G401.6 (cell line): ENCODE measurements around the gene COL1A1.

Experiments
- FAIRE-seq: peaks from 2 replicates; lab custom pipeline; 2012; peaks lifted over from hg19 to GRCh38; lab: Jason Lieb, UNC

COL1A1 gene

DNA sequence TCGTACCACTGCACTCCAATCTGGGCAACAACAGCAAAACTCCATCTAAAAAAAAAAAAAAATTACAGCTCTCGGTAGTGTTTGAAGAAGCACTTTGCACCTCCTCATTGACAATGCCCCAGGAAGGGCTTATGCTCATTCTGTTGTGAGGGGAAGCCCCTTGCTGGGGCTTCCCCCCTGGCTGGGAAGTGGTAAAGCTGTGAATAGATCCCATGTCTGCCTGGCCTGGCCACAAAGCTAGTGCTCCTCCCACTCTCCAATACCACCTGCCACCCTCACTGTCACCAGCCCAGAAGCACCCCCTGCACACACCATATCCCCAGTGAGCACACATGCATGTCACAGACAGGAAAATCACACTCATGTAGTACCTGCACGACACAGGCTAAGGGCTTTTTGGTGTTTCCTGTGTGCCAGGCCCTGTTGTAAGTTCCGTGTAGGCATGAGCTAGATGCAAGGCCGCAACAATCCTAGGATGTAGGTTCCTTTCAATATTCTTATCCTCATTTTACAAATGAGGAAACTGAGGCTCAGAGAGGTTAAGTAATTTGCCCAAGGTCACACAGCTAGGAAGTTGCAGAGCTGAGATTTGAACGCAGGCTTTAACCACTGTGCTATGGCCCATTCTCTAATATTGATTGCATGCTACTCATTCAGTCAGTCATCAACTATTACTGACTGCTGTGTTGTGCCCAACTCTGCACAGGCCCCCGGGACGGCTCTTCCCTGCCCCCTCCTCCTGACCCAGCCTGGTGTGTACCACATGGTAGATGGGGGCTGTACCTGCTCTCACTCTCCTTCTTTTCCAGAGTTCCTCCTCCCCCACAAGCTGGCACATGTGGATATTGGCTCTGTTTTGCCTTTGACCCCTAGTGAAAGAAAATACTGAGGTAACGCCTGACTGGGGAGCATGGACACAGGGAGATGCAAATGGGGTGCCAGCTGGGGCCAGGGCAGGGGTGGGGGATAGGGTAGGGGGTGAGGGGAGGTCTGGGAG lies 11.9 kb upstream of the COL1A1 start:
- no peak for FAIRE-seq

DNA sequence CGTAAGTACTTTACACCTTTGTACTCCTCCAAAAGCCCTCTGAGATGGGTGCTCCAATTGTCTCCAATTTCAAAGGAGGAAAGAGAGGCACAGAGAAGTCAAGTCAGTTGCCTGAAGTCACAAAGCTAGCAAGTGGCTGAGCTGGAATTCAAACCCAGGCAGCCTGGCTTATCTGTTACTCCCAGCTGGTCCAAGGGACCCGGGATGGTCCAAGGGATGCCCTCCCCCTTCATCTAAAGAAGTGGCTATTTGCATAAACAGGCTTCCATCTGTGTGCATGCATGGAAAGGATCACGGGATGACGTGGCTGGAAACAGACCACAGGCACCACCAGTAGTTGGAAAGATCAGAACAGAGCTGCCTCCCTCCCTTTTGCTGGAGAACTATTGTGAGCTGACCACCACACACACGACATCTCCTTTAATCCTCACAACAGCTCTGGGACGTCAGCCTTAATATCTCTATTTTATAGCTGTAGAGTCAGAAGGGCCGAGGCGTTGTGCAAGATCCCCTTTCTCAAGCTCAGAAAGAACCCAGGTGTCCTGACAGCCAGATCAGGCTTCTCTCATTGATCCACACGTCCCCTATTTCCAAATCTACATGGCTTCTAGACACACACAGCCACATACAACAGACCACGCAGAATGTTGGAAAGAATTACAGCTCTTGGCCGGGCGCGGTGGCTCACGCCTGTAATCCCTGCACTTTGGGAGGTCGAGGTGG lies 10.9 kb upstream of the COL1A1 start:
- FAIRE-seq, result no peak

DNA sequence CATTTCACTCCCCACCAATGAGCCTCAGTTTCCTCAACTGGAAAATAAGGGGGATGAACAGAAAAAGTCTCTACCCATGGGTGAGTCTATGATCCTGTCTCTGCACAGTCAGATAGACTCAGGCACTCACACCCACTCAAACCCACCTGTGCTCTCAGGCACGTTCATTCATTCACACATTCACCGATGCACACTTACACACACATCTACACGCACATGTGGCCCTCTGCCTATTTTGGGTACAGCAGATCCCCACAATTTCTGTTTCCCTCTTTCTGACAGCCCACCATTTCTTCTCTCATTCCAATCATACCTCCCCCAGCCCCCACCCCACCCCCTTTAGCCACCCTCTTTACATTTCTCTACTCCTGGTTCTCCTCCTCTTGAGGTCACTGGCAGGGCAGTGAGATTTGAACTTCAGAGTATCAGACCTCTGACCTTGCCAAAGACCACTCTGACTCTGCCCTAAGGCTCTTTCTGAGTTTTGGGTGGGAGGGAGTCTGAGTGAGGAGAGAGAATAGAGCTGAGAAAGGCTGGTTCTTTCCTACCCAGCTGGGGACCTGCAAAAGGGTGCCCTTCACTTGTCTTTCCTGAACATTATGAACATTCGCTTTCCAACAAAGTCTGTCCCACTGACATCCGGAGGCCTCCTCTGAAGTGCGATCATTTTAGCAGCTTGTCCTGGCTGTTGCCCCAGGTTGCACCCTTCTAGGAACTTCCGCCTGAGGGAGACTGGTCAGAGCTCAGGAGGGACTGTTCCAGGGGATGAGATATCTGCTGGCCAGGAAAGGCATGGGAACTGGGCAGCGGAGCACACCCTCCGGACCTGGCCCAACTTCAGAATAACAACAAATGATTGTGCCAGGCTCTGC lies 10.1 kb upstream of the COL1A1 start:
- no peak for FAIRE-seq

DNA sequence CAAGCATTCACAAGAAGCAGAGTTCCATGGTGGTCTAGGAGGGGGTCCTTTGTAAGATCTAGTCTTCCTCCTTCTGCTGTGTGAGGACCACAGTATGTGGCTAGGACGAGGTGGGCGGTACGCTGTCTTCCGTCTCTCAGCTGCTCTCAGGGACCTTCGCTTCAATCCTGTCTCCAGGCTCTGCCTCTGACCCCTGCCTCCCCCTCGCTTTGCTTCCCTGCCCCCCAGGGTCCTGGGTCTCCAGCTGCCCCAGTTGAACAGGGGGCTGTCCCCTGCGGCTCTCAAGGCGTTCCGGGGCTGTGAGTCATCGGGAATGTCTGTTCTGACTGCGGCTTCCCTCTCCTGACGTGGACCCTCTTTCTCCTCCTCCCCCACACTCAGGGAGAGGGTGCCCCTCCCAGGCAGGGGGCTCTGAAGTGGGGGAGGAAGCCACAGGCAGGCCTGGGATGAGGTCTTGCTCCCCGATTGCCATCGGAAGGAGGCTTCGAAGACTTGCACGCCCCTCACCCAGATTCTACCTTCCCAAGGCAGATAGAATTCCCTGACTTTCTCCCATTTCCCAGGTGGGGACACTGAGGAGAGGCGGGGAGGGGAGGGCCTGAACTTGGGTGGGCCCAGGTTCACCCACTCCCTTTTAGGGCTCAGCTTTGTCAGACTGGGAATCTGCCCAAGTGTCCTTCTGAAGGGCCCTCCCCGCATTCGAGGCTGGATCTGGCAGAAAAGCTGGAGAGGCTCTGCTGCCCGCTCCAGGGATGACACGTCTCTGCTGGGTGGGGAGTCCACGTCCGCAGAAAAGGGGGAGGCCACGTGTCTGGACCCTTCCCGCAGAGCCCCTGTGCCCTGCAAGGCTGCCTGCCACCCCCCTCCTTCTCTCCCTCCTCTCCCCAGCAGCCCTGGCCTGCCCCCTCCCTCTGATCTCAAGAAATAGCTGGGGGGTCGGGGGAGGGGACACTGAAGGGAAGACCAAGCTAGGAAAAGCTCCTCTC lies 9.1 kb upstream of the COL1A1 start:
- FAIRE-seq, result peak; percentile 78

DNA sequence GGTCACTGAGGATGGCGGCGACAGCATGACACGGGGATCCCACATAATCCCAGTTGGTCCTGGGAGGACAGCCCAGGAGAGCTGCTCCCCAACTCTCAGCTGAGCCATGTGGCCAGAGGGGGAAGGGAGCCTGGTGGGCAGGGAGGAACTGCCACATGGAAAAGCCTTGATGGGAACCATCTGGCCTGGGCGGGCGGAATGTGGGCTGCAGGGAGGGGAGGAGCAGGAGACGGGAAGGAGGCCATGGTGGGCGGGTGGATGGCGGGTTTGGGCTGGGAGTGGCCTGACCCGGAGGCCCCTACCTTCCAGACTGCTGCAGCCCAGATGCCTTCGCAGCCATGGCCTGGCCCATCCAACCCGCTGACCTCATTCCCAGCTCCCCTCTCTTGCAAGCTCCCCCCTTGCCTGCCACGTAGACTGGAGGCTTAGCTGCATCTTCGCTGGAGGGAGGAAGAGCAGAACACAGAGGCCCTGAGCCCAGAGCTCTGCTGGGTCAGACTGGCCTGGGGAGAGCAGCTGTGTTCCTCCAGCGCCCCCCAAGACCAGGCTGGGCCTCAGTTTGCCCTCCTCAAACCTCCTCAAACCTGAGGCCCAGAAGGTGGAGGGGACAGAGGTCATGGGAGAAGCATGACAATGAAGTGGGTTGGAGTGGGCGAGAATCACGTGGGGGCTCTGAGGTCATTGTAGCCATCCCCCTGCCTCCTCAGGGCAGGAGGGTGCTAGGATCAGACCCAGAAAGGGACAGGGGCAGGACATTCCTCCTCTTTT lies 8.2 kb upstream of the COL1A1 start:
- peak; percentile 83 for FAIRE-seq

DNA sequence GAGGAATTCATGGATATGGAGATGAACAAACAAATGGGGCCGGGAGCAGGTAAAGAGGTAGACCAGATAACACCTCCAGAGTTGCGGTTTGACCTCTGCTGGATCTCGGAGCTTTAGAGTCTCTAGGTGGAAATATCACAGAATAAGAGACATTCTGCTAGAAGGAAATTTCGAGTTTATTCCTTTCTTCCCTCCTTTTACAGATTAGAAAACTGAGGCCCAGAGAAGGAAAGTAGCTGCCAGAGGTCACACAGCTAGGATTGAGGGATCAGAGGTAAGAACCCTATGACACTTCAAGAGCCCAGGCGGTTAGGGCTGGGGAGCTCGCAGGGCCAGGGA lies 7.7 kb upstream of the COL1A1 start:
- no peak for FAIRE-seq

DNA sequence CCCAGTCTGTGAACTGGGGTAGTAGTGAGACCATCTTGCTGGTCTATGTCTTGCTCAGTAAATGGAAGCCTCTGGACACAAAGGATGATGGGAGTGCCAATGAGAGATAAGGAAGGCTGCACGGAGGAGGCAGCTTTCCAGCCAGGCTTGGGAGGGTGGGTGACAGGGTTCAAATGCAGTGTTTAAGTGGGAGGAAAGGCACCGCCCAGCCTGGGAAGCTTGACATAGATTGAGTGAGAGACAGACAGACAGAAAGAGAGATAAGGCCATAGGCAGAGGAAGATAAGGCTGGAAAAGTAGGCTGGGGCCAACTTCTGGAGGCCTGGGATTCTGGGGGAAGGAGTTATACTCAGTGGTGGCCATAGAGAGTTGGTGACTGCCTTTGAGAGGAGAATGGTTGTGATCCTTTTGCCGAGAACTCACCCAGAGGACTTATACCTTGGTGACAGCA lies 7.2 kb upstream of the COL1A1 start:
- FAIRE-seq, result no peak

DNA sequence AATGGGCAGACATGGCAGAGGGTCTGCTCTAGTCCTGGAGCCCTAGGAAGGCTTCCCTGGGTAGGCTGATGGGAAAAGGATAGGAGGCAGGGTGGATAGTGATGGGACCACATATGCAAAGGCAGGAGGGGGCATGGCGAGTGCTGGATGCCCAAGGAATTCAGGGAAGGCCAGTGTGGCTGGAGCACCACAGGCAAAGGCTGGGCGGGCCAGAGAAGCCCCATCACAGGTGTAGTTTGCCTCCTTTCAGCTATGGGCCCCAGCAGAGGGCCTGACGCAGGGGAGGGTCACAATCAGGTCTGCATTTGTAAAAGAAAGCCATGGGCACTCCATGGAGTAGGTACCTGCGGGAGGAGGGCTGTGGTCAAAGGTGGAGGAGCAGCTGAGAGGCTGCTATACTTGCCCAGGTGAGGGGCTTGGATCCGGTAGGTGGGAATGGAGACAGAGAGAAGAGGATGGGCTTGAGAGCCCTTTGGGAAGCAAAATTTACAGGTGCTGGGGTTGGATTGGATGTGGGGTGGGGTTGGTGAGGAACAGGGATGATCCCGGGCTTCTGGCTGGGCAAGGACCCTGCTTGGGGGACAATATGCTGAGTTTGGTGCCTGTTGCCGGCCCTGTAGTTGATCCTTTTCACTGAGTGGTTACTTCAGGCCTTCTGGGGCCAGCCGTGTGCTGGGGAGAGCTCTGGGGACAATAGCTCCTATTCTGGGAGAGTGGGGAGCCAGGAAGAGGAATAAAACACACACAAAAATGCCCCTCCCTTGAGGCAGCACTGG lies 6.5 kb upstream of the COL1A1 start:
- FAIRE-seq, result no peak

DNA sequence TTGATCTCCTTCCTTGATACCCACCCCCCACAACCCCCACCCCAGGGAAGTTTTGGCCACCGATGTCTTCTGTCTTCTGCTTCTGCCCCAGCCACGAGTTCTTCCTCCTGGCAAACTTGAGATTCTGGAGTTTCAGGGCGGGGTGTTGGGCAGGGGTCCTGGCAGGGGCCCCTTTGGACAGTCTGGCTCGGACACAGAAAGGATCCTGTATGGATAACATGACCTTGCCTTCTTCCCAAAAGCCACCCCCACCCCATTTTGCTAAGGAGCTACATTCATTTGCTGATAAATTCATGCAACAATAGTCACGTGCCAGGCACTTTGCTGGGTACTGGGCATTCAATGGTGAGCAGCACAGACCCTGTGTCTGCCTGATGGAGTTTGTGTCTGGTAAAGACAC lies 5.9 kb upstream of the COL1A1 start:
- FAIRE-seq, result no peak

DNA sequence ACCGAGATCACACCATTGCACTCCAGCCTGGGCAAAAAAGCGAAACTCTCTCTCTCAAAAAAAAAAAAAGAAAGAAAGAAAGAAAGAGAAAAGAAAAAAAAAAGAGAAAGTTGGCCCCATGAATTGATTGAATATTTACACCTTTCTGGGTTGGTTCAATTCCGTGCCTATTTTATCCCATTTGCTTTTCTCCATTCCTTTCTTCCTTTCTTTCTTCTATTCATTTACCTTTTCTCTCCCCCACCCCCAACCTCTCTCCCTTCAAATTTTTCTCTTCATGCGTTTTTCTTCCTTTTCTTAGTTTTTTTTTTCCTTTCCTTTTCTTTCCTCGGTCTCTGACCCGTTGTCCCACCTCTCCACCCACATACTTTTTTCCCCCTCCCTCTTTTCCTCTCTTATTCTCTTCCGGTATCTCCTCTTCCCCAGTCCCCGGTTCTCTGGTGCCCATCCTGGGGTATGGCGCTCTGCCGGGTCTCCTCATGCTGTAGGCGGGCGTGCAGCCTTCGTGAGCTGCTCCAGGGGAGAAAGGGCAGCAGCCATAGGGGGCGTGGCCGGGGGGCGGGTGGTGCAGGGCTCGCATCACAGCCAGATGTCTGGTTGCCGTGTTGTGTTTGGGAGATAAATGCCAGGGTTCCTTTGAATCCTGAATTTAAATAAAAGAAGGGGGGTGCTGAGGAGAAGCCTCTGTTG lies 5.3 kb upstream of the COL1A1 start:
- FAIRE-seq, result no peak

DNA sequence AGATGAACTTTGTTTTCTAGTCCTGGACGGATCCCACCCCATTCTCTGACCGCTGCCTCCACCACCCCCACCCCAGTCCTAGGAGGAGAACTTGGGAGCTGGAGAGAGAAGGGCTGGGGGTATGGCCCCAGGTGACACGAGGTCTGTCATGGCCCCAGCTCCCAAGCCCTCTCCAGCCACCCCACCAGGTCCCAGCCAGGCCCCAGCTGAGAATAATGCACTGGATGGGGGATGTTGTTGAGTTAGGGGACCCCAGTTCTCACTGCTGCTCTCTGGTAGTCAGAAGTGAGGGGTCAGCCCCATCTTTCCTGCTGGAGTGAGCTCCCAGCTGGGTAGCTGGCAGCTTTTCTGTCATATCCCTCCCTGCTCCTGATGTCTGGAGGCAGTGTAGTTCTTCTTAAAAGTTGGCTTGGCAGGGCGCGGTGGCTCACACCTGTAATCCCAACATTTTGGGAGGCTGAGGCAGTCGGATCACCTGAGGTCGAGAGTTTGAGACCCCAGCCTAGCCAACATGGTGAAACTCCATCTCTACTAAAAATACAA lies 4.6 kb upstream of the COL1A1 start:
- FAIRE-seq, result no peak

DNA sequence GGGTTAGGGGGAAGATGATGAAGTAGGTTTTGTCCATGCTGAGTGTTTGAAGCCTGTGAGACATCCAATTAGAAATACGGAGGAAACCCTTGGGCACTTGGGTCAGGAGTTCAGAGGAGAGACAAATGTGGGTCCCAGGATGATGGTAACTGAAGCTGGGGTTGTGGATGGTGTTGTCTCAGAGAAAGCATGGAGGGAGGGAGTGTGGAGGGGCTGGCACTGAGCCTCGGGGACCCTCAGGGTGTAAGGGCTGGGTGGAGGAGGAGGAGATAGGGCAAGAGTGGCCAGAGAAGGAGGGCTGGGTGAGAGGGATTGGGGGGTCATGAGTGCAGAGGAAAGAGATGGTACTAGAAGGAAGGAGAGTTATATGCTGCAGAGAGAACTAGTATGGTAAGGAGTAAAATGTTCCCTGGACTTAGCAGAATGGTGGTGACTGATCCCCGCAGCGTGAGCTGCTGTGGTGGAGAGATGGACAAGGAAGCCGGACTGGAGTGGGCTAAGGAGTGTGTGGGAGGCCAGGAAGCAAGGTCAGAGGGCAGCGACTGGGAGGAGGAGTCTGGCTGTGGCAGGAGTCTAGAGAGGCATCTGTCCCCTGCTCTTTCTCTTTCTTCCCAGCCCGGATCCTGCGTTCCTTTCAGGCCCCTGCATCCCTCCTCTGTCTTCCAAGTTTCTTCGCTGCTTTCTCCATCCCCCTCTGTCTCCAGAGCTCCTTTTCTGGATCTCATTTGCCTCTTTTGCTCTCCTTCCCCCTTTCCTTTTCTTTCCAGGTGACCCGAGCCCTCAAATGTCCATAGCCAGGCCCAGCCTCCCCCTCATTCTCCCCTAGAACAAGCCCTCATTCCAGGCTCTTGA lies 3.9 kb upstream of the COL1A1 start:
- no peak for FAIRE-seq

DNA sequence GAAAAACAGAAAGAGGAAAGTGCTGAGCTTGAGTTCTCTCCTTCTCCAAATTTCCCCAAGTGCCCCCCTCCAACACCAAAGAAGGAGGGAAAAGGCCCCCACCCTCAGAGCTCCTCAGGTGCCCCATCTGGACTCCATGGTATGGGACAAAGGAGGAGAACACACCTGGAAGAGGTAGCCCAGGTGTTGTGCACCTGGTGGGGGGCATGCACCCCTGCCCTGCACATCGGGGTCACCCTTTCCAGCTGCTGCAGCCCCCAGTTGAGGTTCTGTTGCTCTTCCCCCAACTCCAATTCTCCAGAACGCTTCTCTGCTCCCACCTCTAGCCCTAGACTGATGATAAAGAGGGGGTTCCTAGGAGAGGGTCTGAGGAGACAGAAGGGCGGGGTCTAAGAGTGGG lies 3.0 kb upstream of the COL1A1 start:
- FAIRE-seq, result no peak

DNA sequence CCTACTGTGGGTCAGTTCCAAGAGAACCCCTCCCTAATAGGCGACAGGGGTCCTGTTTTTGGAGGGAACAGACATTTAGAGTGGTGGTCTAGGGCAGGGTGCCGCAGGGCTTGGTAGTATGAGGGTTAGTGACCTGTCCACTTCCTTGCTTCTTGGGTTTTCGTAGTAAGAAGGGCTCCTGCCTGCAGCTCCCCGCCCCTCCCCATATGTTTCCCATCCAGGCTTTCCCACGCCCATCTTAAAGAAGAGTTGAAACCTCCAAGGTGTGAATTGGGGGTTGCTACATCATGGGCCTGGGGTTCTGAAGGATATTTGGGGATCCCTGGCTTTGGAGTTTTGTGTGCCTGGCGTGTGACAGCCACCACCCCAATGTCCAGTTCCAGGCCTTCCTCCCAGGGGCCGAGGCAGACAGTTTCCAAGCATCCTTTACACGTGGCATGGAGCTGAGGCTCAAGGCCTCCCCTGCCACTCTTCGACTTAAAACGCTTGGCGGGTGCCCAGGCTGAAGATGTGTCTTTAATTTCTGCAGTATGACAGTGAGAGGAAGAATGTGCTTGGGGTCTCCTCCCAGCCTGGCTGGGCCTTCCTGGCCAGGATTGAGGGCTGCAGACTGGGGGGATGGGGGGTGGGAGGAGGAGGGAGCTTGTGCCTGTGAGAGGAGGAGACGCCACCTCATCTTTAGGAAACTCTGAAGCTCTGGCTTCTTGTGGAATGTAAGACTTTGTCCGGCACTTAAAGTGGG lies 2.3 kb upstream of the COL1A1 start:
- no peak for FAIRE-seq

DNA sequence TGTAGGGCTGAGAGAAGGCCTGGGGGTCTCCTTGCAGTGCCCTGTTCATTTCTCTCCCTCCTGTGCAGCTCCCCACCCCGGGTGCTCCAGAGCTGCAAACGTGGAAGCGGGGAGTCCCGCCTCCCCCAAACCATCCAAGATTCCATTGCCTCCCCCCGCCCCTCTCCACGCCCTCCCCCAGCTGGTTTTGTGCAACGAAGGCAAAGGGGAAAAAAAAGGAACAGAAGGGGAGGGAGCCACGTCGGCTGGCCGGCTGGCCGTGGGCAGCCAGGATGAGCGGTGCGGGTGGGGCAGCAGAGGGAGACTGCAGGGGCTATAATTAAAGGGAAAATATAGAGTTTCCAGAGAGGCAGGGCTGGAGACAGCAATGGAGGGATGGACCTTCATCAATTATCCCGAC lies 1.7 kb upstream of the COL1A1 start:
- no peak for FAIRE-seq

DNA sequence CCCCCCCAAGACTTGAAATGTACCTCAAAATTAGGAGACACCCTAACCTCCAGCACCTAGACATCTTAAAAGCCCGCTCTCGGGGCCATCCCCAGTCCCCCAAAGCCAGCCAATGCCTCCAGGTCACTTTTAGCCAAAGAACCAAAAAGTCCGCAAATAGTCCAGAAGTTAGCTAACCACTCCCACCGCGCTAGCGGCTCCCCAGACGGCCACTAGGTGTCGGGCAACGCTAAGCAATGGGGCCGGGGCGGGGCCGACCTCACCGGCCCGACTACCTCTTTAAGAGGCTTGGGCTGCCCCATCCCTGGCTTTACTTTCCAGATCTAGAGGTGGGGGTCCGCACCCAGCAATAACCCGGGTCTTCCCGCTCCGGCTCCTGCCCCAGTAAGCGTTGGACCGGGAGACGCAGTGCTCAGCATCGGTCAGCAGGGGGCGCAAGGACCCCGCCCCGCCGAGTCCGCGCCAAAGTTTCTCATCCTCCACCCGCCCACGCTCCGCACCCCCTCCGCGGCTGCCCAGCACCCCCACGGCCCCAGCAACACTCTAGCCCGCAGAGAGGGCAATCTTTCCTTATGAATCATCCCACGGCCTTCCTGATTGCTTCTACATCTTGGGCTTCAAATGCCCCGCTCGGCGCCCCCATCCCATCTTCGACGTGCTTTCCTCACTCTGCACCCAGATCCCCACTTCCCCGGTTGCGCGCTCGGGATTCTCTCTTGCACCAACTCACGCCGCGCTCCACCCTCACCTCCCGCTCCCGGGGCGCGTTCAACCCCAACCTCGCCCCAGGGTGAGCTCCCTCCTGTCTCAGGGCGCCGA lies 765 bp downstream of the COL1A1 start:
- FAIRE-seq, result peak; percentile 94
